A172 (cell line): Measurements from ENCODE around the gene SERP2. TPM values are rescaled to one million over a fixed set of nuclear protein-coding genes. Genes with fewer than 3 reads are reported as not detected.

Source experiments
- DNase-seq: peaks from one replicate; pipeline ENCODE4 v3.0.0-alpha.2; 2015; ENCODE audit warnings: low spot score
- total RNA-seq: library from RNA; depleted of rRNA; stranded (reverse); fragments of >200 nt; shearing (Covaris generic); gene quantifications from 2 replicates; pipeline ENCODE4 v1.2.3, GENCODE V29; 2014

The SERP2 gene
- total RNA-seq, 1 experiment from 2014 or later = not detected

DNA sequence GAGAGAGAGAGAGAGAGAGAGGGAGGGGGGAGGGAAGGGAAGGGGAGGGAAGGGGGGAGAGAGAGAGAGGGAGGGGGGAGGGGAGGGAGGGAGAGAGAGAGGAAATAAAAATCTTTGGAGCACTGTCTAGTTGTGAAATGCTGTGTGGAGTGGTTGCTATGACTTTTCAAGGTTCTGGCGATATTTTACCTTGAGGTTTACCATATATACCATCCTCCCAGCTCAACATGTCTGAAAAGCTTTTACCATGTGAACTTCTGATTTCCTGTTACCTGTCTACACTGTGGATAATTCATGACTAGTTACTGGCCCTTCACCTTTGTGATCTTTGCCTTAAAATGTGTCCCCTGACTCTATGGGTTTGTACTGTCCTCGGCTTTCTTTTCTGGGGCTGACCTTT is 38.2 kb downstream of the SERP2 start:
- DNase-seq = no peak

DNA sequence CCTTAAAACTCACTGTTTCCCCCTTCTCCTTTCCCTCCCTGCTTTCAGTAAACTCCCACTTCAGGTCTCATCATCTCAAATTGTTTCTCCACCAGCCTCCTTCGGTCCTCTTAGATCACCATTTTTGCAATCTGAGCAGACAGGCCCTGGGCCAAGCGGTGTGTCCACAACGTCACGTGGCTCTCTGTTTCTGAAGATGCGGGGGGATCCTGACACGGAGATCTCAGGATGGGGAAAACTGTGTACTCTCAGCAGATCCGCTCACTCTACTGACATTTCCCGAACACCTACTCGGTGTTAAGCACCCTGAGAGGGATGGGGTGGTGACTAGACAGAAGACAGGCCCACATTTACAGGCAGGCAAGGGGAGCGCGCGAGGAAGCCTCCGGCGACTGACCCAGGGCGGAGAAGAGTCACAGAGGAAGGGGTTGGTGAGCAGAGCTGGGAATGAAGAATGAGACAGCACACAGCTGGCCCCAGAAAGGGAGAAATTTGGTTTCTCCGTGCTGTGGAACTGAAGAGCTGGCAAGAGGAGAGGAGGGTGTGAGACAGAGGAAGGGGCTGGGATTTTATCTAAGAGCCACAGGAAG is 38.8 kb downstream of the SERP2 start:
- no peak for DNase-seq

DNA sequence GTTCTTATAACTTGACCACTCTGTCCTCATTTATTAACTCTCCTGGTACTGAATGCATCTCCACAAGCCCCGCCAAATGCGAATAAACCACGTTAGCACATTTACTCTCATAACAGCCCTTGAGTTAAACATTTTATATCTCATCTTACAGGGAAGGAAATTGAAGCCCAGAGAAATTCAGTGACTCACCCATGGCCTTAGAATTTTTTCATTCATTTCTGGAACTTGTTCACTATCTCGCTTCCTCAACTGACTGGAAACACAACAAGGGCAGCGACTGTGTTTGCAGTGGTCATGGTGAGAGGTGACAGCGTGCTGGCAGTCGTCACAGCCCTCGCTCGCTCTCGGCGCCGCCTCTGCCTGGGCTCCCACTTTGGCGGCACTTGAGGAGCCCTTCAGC is 39.5 kb downstream of the SERP2 start:
- no peak for DNase-seq

DNA sequence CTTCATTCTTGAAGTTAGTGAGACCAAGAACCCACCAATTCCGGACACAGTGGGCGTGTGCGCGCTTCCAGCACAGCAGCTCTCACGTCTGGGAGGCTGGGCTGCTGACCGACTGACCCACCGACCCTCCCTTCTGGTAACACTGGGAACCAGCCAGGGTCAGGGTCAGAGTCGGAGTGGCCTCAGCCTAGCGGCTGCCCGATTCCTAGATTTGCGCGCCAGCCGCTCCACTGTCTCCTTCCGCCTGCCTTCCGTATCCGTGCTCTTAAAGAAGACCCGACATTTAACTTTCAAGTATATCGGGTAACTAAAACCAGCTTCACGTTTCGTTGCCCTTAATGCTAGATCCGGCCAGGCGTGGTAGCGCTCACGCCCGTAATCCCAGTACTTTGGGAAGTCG is 41.1 kb downstream of the SERP2 start:
- DNase-seq = no peak

DNA sequence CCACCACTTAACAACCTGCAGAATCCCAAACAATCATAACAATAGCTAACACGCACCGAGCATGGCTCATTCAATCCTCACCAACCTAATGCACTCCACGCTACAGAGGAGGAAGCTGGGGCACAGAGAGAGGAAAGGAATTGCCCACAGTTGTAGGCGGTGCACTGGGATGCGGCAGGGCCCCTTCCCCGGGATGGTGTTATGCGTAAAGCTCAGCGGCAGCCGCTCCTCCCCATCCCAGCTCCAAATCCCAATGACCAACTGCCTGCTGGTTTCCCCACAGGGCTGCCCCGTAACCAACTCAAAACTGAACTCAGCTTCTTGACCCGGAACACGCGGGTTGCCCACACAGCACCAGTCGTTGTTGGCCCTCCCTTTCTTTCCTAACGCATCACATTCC is 42.2 kb downstream of the SERP2 start:
- DNase-seq = no peak

DNA sequence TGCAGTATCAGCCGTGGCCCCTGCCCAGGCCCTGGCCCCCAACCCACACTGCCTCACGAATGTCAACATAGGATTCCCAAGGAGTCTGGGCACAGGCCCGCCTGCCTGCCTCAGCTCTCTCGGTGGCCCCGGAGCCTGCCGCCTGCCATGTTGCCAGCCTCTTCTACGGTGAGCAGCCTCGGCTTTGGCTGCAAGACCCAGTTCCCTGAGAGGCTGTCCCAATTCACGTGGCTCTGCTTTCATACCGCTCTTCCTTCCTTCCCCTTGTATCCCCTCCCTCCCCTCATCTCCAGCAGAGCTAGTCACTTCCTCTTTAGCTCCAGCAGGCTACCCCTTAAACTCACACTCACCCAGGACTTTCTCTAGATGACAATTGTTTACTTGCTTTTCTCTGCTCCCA is 42.7 kb downstream of the SERP2 start:
- DNase-seq = no peak

DNA sequence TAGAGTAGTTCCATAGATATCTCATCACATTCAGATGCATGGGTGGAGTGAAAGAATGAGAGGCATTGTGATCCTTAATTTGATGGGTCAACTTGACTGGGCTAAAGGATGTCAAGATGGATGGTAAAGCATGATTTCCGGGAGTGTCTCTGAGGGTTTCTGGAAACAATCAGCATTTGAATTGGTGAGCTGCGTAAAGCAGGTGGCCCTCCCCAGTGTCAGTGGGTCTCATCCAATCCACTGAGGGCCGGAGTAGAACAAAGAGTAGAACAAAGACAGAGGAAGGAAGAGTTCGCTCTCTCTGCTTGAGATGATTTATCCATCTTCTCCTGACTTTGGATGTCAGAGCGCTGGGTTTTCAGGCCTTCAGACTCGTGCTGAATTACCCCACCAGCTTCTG is 43.1 kb downstream of the SERP2 start:
- no peak for DNase-seq

DNA sequence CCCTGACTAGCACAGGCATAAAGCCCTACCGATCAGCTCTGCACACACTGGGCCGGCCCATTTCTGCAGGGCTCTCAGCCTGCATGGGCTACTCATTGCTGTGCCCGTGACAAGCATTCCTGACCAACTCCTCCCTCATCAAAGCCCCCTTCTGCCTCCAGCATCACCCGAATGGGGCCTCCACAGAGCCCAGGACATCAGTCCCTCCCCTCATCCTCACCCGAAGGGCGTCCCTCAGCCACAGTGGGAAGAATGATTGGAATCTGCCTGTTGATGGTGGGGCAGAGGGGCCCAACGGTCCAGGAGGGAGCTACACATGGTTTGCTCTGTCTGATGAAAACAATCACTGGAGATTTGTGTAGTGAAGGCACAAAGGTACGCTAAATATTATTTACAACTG is 43.8 kb downstream of the SERP2 start:
- DNase-seq = no peak

DNA sequence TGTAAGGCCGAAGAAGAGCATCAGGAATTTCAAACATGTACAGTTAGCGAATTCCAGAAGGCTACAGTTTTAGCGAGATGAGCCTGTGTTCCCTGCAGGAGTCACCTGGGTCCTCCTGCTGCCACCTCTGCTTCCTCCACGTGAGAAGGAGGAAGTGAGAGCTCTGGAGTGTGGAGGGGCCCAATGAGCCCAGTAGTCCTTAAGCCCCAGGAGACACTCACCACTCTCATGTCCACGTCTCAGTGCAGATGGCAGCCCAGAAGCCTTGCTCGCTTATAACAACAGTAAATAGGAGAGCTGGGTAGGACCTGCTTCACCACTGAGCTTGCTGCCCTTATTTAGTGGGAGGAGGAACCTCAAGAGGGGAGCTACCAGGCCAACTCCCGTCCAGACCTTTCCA is 44.3 kb downstream of the SERP2 start:
- DNase-seq = no peak

DNA sequence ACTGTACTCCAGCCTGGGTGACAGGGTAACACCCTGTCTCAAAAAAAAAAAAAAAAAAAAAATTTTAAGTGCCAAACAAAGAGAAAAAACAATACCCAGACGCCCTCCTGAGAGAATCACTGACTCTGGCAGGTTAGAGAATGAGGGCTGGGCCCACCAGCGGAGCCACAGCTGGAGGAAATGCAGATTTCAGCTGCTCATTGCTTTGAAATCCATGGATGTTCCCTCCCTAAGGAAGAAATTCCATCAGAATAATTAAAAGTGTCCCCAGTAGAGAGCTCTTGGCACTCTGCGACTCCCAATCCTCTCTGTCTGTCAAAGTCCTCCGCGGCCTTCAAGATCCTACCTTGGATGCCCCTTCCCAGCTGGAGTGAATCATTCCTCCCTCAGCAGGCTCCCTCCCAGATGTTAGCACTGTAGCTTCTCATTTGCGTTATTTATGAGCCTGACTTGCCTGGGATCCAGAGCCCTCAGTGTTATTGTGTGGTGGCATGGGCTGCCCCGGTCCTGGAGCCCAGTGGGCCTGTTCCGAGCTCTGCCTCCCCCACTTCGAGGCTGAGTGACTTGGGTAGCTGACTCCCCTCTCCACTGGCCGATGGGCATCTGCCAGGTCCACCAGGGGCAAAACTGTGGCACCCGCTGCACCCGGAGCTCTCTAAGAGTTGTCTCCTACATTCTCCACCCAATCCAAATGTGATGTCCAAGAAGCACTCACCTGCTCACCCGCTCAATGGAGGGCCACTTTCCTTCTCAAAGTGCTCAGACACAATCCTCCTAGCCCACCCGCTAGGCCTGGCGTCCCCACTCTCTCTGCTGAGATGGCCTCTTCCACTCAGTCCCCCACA is 47.0 kb downstream of the SERP2 start:
- no peak for DNase-seq

DNA sequence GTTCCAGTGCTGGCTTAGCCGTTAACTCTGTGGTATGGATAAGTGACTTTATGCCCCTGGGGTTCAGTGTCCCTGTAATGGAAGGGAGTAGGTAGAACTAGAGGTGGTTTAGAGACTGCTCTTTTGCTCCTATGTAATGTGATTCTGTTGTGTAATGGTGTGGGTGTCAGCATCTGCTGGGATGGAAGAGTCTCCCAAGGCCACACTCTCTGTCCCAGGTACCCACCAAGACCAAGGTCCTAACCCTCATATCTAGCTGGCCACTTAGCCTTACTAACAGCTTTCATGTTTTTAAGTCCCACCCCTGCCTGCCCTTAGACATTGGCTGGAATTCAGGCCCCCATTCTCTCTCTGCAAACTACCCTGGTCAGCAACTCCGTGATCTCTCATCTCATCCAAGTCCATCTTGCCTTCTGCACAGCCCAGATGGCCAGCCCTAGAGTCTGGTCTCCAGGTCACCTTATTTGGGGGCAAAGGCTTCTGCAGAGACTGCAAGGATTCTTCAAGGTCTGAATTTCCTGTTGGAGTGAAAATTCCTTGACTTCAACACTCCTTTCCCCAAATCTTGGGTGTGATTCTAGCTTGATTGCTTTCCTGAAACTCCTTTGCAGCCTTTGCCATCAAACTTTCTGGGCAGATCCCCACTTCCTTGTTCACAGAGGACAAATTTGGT is 48.4 kb downstream of the SERP2 start:
- DNase-seq = no peak

DNA sequence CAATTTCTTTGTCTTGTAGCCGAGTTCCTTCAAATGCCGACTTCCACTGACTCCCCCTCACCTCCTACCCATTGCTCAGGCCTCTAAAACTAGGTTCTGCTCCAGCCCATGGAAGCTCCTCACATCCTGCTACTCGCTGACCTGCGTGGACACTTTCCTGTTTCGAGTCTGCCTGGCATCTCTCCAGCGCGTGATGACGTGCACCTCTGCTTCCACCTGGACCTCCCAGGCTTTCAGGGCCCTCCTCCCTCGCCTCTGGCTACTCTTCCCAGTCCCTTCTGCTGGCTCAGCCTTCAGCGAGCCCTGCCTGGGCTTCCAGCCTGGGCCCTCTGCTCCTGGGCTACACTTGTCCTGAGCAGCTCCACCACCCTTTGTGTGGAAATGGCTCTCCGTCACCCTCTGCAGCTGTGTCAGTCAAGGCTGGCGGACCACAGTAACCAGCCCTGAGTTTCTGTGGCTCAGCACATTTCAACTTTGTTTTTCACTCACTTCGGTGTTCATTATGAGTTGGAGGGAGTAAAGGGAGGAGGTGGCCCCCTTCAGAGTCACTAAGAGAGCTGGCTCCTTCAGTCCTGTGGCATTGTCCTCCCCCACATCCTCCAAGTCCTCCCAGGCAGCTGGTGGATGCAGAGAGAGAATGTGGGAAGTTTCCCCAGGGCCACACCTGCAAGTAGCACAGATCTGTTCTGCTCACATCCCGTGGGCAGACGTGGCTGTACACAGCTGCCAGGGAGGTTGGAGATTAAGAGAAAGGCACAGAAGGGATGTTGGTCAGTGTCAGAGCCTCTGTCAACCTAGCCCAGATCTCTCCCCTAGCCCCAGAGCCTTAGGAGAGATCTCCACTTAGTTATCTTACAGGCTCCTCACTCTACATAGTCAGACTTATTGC is 49.4 kb downstream of the SERP2 start:
- no peak for DNase-seq

DNA sequence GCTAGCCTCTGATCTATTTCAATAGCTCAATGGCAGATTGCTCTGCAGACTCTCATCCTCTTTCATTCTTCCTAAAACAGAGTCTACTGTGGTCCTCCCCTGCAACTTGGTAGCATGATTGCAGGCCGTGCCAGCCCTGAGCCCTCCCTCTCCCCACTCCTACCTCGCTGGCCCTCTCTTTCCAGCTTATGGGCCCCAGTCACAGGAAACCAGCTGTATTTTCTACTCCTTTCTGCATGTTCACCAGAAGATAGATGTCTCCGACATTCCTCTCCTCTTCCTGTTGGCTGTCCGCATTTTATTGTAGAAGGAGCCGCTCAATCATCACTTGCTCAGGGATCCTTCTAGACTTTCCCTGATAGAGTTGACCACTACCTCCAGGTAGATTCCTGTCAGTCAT is 50.2 kb downstream of the SERP2 start:
- no peak for DNase-seq

DNA sequence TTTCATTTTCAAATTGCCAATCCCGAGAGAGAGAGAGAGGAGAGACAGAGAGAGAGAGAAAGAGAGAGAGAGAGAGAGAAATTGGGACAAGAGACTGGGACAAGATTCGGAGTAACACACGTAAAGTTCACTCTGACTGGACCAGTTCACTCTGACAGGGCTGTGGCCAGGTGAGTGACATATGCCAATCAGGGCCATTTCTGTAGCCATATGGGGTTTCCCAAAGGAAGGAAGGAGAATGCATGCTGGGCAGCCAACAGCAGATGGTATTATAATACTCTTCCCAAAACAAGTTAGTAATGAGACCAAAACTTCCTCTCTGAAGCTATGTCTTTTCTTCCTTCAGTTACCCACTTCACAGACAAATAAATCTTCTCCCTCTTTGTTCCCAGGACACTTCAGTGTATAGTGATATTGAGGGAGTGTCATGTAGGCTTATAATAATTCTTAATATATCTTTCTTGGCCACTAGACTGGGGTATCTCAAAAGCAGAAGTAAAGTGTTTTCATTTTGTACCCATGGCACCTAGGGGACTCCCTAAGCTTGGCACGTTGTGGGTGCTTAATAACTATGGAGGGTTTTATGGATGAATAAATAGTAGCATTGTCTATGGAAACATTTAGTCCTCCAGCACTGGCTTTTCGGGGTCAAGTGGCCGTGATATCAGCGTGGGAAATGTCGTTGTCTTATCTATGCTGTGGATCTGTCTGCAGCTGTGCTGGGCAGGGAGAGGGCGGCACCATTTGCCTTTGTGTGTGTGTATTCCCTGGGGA is 51.6 kb downstream of the SERP2 start:
- no peak for DNase-seq

DNA sequence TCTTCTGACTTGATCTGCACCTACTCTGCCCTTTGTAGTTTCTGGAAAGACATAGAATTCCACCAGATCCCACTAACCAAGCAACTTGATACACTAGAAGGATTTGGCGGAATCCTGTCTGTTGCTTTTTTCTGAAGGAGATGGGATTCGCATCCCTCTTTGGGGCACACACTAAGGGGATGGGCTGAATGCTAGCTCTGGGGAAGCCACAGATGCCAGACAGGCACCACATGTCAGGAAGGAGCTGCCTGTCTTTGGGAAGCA is 52.1 kb downstream of the SERP2 start:
- DNase-seq = no peak

DNA sequence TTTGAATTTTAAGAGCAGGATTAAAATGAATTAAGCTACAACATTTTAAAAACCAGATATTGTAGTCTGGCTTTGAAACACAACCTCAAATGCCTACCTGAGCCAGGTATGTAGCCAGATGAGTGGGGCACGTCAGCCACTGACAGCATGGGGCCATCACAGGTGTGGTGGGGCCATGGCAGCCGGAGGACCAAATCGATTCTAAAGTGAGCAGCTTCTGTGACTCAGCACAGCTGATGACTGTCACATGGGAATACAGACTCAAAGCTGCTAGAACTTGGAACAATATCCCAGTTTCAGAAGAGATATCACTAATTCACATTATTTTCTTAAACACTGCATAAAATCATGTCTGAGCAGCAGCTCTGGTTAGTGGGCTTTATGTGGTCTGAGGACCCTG is 52.8 kb downstream of the SERP2 start:
- DNase-seq = no peak

DNA sequence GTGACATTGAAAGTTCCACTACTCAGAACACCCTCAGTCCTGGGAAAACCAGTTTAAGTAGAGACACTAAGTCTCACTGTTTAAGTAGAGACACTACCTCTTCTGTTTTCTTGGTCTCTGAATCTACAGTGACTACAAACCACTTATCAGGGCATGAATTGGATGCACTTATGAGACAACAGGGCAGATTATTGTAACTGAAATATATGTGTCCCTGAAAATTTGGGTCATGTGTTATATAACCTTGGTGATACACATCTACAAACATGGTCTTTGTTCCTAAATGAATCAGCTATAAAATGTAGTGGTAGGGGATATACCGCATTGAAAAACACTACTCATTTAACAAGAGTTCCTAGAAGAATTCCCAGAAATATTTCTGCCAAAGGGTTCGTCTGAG is 55.7 kb downstream of the SERP2 start:
- DNase-seq = no peak

DNA sequence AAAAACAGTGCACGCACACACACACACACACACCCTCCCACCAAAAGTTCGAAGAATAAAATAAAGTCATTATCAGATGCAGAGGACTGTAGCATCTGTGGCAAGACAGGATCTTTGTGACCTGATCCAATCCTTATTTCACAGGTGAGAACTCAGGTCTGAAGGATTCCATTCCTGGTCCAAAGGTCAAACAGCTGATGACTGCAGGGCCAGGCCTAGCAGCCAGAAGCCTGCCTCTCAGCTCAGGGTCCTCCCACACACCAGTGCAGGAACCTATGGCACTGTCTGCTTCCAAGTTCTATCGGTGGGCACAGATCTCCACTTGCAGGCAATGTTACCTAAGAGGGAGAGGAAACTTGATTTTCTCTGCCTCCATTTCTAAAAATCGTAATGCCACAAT is 57.5 kb downstream of the SERP2 start:
- DNase-seq = no peak

DNA sequence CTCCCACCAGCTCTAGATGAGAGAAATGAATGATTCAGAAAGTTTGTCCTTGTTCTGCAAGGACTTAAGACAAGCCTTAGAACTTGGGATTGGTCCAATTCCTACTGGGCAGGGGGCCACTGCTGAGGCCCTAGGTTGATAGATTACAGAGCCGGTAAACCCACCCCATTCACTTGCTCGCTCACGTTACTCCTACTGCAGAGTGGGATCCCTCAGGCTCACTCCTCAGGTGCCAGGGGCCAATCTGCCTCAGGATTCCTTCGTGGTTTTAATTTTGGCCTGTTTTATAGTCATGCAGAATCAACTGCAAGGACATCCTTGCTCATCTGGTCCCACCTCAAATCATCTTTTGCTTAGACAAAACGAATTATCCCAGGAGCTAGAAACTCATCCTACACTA is 59.0 kb downstream of the SERP2 start:
- no peak for DNase-seq

DNA sequence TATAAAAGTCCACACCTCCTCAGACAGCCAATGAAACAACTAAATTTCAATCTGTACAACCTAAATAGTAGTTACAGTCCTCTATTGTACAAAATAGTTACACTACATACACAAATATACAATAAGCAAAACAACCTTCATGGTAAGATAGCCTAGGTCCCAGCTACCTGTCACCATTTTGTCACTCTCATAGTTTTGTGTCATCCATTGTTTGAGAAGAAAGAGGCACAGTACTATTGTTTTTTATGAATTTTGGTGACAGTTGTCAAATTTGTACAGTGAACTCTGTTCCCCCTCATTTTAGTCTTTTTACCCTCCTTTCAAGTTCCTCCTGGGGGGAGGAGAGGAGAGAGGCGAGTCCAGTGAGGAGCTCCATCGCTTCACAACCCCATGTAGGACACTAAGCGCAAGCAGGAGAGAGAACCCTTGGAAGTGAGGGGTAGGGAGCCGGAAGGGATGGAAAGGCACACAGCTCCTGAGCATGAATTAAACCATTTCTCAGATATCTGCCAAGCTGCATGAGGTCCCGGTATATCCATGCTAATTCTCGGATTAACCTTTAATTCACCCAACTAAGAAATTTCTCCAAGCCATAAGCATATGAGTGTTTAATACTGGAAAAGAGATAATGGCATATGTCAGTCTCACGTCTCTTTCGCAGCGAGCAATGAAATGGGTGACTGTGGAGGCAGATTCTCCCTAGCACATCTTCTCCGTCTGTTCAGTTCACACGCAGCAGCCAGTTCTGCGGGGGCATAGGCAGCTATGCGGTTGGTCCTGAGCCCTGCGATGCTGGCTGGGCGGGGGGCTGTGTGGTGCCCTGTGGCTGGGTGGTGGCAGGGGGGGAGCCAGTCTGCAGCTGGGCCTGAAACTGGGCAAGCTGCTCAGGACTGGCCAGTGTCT is 60.5 kb downstream of the SERP2 start:
- no peak for DNase-seq

DNA sequence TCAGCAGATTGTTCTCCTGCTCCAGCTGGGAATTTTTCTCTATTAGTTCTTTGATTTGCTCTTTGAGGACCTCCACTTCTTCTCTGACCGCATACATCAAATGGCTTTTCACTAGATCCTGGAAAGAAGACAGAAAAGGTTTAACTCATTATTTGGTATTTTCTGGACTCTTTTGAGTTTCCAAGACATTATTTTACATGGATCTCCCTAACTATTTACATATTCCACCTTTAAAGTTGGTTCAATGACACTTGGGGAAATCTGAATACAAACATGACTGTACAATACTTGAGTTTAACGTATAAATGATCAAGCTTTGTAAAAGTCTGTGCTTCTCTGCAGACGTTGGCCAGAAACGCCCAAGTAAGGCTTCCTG is 61.1 kb downstream of the SERP2 start:
- no peak for DNase-seq
